H9 (cell line): ENCODE data around the gene DLX6. TPM values are rescaled to one million over a fixed set of nuclear protein-coding genes. Genes with fewer than 3 reads are reported as not detected.
A peak's percentile ranks its signal among the peaks of the same experiment; 100 is the strongest.

ENCODE experiments used
- DNase-seq: peaks from one replicate; pipeline ENCODE4 v3.0.0-alpha.2; 2017
- H2AFZ ChIP-seq: one replicate; pipeline ENCODE4 v1.6.1; 2013; ENCODE audit warnings: mild to moderate bottlenecking, low read length, control low read depth, moderate library complexity
- H2AK5ac ChIP-seq: 2 replicates; pipeline ENCODE4 v1.6.1; 2013; ENCODE audit warnings: low read length, control low read depth, mixed read lengths; ENCODE audit not compliant: insufficient read length
- H2BK120ac ChIP-seq: one replicate; pipeline ENCODE4 v1.6.1; 2013; ENCODE audit warnings: low read depth, mild to moderate bottlenecking, low read length, control low read depth, inconsistent platforms; ENCODE audit not compliant: poor library complexity, severe bottlenecking
- H2BK12ac ChIP-seq: 2 replicates; pipeline ENCODE4 v1.6.1; 2013; ENCODE audit warnings: low read length, control low read depth, mixed read lengths, low read depth; ENCODE audit not compliant: insufficient read length
- H2BK15ac ChIP-seq: 2 replicates; pipeline ENCODE4 v1.6.1; 2013; ENCODE audit warnings: low read depth, low read length, control low read depth
- H2BK20ac ChIP-seq: one replicate; pipeline ENCODE4 v1.6.1; 2013; ENCODE audit warnings: low read depth, mild to moderate bottlenecking, low read length, control low read depth, inconsistent platforms; ENCODE audit not compliant: poor library complexity, severe bottlenecking
- H2BK5ac ChIP-seq: 2 replicates; pipeline ENCODE4 v1.6.1; 2013; ENCODE audit warnings: low read length, control low read depth, mixed read lengths; ENCODE audit not compliant: insufficient read length
- H3K14ac ChIP-seq: 2 replicates; pipeline ENCODE4 v1.6.1; 2013; ENCODE audit warnings: low read length, control low read depth; ENCODE audit not compliant: insufficient read depth
- H3K18ac ChIP-seq: 2 replicates; pipeline ENCODE4 v1.6.1; 2013; ENCODE audit warnings: low read depth, mild to moderate bottlenecking, mixed read lengths, low read length, control low read depth; ENCODE audit not compliant: insufficient read length
- H3K23ac ChIP-seq: 2 replicates; pipeline ENCODE4 v1.6.1; 2013; ENCODE audit warnings: low read length, control low read depth, mixed read lengths, low read depth; ENCODE audit not compliant: insufficient read length
- H3K23me2 ChIP-seq: 2 replicates; pipeline ENCODE4 v1.6.1; 2013; ENCODE audit warnings: low read depth, mild to moderate bottlenecking, mixed read lengths, low read length, control low read depth; ENCODE audit not compliant: insufficient read length, poor library complexity, severe bottlenecking
- H3K27ac ChIP-seq: 2 replicates; pipeline ENCODE4 v1.5.1; 2013; ENCODE audit warnings: low read length, control low read depth, mixed read lengths, low read depth; ENCODE audit not compliant: insufficient read length
- H3K27me3 ChIP-seq: 2 replicates; pipeline ENCODE4 v1.6.1; 2013; ENCODE audit warnings: low read length, control low read depth, inconsistent platforms; ENCODE audit not compliant: insufficient read depth
- H3K4ac ChIP-seq: 2 replicates; pipeline ENCODE4 v1.6.1; 2013; ENCODE audit warnings: low read depth, mild to moderate bottlenecking, control low read depth, inconsistent platforms, low read length, moderate library complexity
- H3K4me1 ChIP-seq: 2 replicates; pipeline ENCODE4 v1.6.1; 2013; ENCODE audit warnings: low read length, control low read depth, inconsistent platforms; ENCODE audit not compliant: insufficient read depth
- H3K4me2 ChIP-seq: 2 replicates; pipeline ENCODE4 v1.6.1; 2013; ENCODE audit warnings: low read length, control low read depth, mixed read lengths; ENCODE audit not compliant: insufficient read length, insufficient read depth
- H3K56ac ChIP-seq: 2 replicates; pipeline ENCODE4 v1.6.1; 2013; ENCODE audit warnings: low read depth, mild to moderate bottlenecking, mixed read lengths, low read length, control low read depth; ENCODE audit not compliant: insufficient read length
- H3K79me1 ChIP-seq: 2 replicates; pipeline ENCODE4 v1.6.1; 2013; ENCODE audit warnings: low read depth, mild to moderate bottlenecking, moderate library complexity, low read length, control low read depth, inconsistent platforms; ENCODE audit not compliant: insufficient read depth, poor library complexity, severe bottlenecking
- H3K79me2 ChIP-seq: 2 replicates; pipeline ENCODE4 v1.6.1; 2013; ENCODE audit warnings: low read length, control low read depth, inconsistent platforms; ENCODE audit not compliant: insufficient read depth
- H3K9ac ChIP-seq: 2 replicates; pipeline ENCODE4 v1.6.1; 2013; ENCODE audit warnings: low read length, control low read depth, mixed read lengths; ENCODE audit not compliant: insufficient read length; ENCODE audit errors: extremely low read depth
- H3K9me3 ChIP-seq: one replicate; pipeline ENCODE4 v1.6.1; 2013; ENCODE audit warnings: low read depth, low read length, inconsistent platforms; ENCODE audit not compliant: control insufficient read depth
- H3T11ph ChIP-seq: one replicate; pipeline ENCODE4 v1.6.1; 2013; ENCODE audit warnings: mild to moderate bottlenecking, low read length, control low read depth, inconsistent platforms
- H4K20me1 ChIP-seq: one replicate; pipeline ENCODE4 v1.6.1; 2013; ENCODE audit not compliant: control insufficient read depth, insufficient read length, insufficient read depth
- H4K5ac ChIP-seq: 2 replicates; pipeline ENCODE4 v1.6.1; 2013; ENCODE audit warnings: low read depth, mild to moderate bottlenecking, mixed read lengths, low read length, control low read depth; ENCODE audit not compliant: insufficient read length
- H4K8ac ChIP-seq: replicated peaks from 2 replicates; pipeline ENCODE4 v1.6.1; 2013; ENCODE audit warnings: low read length, control low read depth, mixed read lengths, low read depth; ENCODE audit not compliant: insufficient read length
- H4K91ac ChIP-seq: 2 replicates; pipeline ENCODE4 v1.6.1; 2013; ENCODE audit warnings: low read depth, mild to moderate bottlenecking, moderate library complexity, mixed read lengths, low read length, control low read depth; ENCODE audit not compliant: insufficient read length
- H3K27ac Mint-ChIP-seq, 3 experiments: 2 replicates in 2 of 3; 3 replicates in 1 of 3; pipeline ENCODE4 v1.8.0; 2020 to 2021; ENCODE audit warnings: mixed read lengths in 3 of 3, mild to moderate bottlenecking in 1 of 3, moderate library complexity in 1 of 3
- H3K27me3 Mint-ChIP-seq: 2 replicates; pipeline ENCODE4 v1.8.0; 2021; ENCODE audit warnings: low read depth, mild to moderate bottlenecking, moderate library complexity, mixed read lengths
- H3K36me3 Mint-ChIP-seq, 3 experiments: 2 replicates in 2 of 3; 3 replicates in 1 of 3; pipeline ENCODE4 v1.8.0; 2020 to 2021; ENCODE audit warnings: low read depth in 3 of 3, mixed read lengths in 3 of 3; ENCODE audit not compliant: insufficient read depth in 1 of 3
- H3K4me1 Mint-ChIP-seq, 2 experiments: 2 replicates each; pipeline ENCODE4 v1.8.0; 2020; ENCODE audit warnings: mixed read lengths in 2 of 2
- H3K4me3 Mint-ChIP-seq, 2 experiments: 2 replicates in 1 of 2; 3 replicates in 1 of 2; pipeline ENCODE4 v1.8.0; 2020 to 2021; ENCODE audit warnings: mild to moderate bottlenecking in 2 of 2, mixed read lengths in 2 of 2, moderate library complexity in 1 of 2
- H3K9me3 Mint-ChIP-seq, 2 experiments: 2 replicates in 1 of 2; 3 replicates in 1 of 2; pipeline ENCODE4 v1.8.0; 2020; ENCODE audit warnings: mild to moderate bottlenecking in 2 of 2, mixed read lengths in 2 of 2, moderate library complexity in 1 of 2
- WGBS: extraction: QIAGEN DNeasy Blood & Tissue Kit; methylation state at CpG from one replicate; pipeline ENCODE4 v1.1.7; 2013; ENCODE audit warnings: missing lambda C conversion rate, low lambda C conversion rate, mixed read lengths; ENCODE audit not compliant: insufficient read length; ENCODE audit errors: extremely low coverage; 5-methylcytosine and 5-hydroxymethylcytosine counted together
- total RNA-seq: library from RNA; stranded (reverse); gene quantifications from 2 replicates; pipeline ENCODE4 v1.2.1, GENCODE V29; 2021
- TF ChIP-seq, protein P1 (sequence below): fragments of 200-600 bp; sonication (generic); conservative IDR thresholded peaks from 3 replicates; pipeline ENCODE4 v1.8.0; 2021; ENCODE audit warnings: antibody characterized with exemption, mild to moderate bottlenecking

DLX6 gene
- total RNA-seq, 1 experiment from 2014 or later, result 0.24 TPM

DNA sequence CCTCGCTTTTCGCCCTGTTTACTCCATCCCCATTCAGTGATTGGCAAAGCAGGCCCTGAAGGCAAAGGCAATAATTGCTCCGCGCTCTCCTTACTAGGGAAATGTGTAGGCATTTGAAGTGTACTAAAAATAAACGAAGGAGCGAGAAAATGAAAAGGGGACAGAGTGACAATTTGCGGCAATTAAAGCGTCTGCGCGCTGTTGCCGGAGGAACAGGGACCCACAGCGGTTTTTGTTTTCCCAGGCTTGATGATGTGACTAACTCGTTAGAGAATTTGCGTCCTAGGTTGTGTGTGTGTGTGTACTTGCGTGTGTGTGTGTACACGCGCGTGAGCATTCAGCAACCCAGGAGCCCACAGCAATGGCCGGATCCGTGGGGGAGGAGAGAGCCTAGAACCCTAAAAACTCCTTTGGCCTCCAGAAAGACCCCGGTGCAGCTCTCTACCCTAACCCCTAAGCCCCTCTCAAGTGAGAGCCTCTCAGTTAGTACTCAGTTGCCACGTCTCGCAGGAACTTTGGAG, 7.8 kb upstream of the DLX6 start:
- H3T11ph ChIP-seq, result no peak overlapping the region
- H2BK20ac ChIP-seq, result no peak overlapping the region
- H2BK15ac ChIP-seq, result no peak overlapping the region
- no peak overlapping the region for H2BK5ac ChIP-seq
- no peak overlapping the region for H3K9ac ChIP-seq
- H3K4me3 Mint-ChIP-seq, result 0 out of 5 replicates have a peak overlapping the region, but pooled peaks of 1 of the 2 experiments have one; percentile 18
- no peak overlapping the region for H2BK12ac ChIP-seq
- H4K20me1 ChIP-seq, result no peaks in the 10 kb centered on the region
- H3K4ac ChIP-seq, result no peak overlapping the region
- WGBS, result no CpG with 5 or more reads among the region's 23 CpGs
- H3K18ac ChIP-seq, result no peak overlapping the region
- H3K23ac ChIP-seq, result no peak overlapping the region
- no peak overlapping the region for H4K5ac ChIP-seq
- no peak for DNase-seq
- no peak overlapping the region for H4K91ac ChIP-seq
- H2BK120ac ChIP-seq, result no peak overlapping the region
- no peak overlapping the region for H4K8ac ChIP-seq
- TF ChIP-seq, protein P1, sequence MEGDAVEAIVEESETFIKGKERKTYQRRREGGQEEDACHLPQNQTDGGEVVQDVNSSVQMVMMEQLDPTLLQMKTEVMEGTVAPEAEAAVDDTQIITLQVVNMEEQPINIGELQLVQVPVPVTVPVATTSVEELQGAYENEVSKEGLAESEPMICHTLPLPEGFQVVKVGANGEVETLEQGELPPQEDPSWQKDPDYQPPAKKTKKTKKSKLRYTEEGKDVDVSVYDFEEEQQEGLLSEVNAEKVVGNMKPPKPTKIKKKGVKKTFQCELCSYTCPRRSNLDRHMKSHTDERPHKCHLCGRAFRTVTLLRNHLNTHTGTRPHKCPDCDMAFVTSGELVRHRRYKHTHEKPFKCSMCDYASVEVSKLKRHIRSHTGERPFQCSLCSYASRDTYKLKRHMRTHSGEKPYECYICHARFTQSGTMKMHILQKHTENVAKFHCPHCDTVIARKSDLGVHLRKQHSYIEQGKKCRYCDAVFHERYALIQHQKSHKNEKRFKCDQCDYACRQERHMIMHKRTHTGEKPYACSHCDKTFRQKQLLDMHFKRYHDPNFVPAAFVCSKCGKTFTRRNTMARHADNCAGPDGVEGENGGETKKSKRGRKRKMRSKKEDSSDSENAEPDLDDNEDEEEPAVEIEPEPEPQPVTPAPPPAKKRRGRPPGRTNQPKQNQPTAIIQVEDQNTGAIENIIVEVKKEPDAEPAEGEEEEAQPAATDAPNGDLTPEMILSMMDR, result no peak
- no peaks in the 10 kb centered on the region for H3K36me3 Mint-ChIP-seq
- H3K4me1 Mint-ChIP-seq, result peaks cover 50 to 76% of the 10 kb centered on the region in 2 experiments
- no peak overlapping the region for H3K56ac ChIP-seq
- peaks cover 5% of the 10 kb centered on the region for H3K23me2 ChIP-seq
- H3K4me1 ChIP-seq, result no peaks in the 10 kb centered on the region
- H3K27me3 Mint-ChIP-seq, result peaks cover 100% of the 10 kb centered on the region
- no peak overlapping the region for H3K27ac Mint-ChIP-seq
- H2AK5ac ChIP-seq, result no peak overlapping the region
- no peak overlapping the region for H3K27ac ChIP-seq
- H3K9me3 ChIP-seq, result no peaks in the 10 kb centered on the region
- H3K9me3 Mint-ChIP-seq, result peaks cover 0 to 22% of the 10 kb centered on the region in 2 experiments; a peak in 4 of 5 replicates
- H2AFZ ChIP-seq, result no peak overlapping the region
- H3K79me2 ChIP-seq, result no peaks in the 10 kb centered on the region
- H3K14ac ChIP-seq, result no peak overlapping the region
- H3K27me3 ChIP-seq, result peaks cover 89% of the 10 kb centered on the region
- no peaks in the 10 kb centered on the region for H3K79me1 ChIP-seq
- no peak overlapping the region for H3K4me2 ChIP-seq
